ENCODE results near the gene APOBEC3F. TPM values are rescaled to one million over a fixed set of nuclear protein-coding genes. Genes with fewer than 3 reads are reported as not detected.

The APOBEC3F gene
- total and polyA plus RNA-seq, 2 experiments from 2014 or later = 6.2 to 10.1 TPM

DNA sequence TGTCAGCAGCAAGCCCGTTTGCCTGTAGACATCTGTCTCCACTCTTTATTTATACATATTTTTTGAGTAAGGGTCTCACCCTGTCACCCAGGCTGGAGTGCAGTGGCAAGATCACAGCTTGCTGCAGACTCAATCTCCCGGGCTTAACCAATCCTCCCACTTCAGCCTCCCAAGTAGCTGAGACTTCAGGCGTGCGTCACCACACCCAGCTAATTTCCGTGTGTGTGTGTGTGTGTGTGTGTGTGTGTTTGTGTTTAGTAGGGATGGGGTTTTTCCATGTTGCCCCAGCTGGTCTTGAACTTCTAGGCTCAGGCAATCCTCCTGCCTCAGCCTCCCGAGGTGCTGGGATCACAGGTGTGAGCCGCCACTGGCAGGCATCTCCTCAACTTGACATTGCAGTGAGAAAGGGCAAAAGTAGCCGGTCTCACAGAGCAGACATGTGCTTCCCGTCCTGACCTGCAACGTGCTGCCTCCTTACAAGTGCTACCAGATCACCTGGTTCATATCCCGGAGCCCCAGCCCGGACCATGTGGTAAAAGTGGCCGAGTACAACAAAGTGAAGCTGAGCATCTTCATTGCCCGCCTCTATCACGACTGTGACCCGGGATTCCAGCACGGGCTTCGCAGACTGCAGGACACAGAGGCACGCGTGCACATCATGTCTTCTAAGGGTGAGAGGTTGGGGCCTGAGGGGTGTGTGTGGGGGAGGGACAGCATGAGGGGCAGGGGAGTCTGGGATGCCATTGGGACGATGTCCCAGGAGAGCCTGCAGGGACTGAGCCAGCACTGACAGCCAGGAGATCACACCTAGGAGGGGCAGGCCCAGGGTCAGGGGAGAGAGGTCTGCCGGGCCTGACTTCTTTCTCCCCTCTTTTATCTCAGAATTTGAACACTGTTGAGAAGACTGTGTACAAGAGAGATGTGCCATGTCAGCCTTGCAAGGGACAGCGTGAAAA, 50.7 kb downstream of the APOBEC3F start:
- Histone ChIP-seq H3K79me2 (ENCODE audit: insufficient read depth) (no peaks in the 10 kb centered on the region), H3K4me3 (no peak overlapping the region), H3K4me2 (ENCODE audit: unreplicated experiment) (no peak overlapping the region), H3K9me2 (ENCODE audit: insufficient read depth) (no peaks in the 10 kb centered on the region), H3K9me3 (ENCODE audit: low read depth) (no peaks in the 10 kb centered on the region), H3K27me3 (replicated peaks; ENCODE audit: insufficient read depth) (peaks cover 8% of the 10 kb centered on the region), H4K20me1 (ENCODE audit: insufficient read depth) (no peaks in the 10 kb centered on the region), H3K27ac (no peak overlapping the region), H3K4me1 (ENCODE audit: insufficient read depth) (no peaks in the 10 kb centered on the region), H3K36me3 (ENCODE audit: low read depth) (no peaks in the 10 kb centered on the region), H3K9ac (no peak overlapping the region), H3F3A (ENCODE audit: insufficient read depth) (no peaks in the 10 kb centered on the region), H2AFZ (no peak overlapping the region)
- in situ Hi-C loops (cut with MboI) = no loop called here
- 63 to 66% methylated on average over 22 to 23 of the region's 23 CpGs for WGBS, 2 experiments (ENCODE audit: low coverage in 1 of 2, low lambda C conversion rate in 2 of 2, missing lambda C conversion rate in 2 of 2)
- TF ChIP-seq EZH2 (IDR thresholded peaks at IDR 0.05; ENCODE audit: insufficient read depth, poor library complexity, severe bottlenecking) (no peak), EZH2phosphoT487 (IDR thresholded peaks at IDR 0.05; ENCODE audit: insufficient read depth, low read depth) (no peak)
- DNase-seq = no peak

DNA sequence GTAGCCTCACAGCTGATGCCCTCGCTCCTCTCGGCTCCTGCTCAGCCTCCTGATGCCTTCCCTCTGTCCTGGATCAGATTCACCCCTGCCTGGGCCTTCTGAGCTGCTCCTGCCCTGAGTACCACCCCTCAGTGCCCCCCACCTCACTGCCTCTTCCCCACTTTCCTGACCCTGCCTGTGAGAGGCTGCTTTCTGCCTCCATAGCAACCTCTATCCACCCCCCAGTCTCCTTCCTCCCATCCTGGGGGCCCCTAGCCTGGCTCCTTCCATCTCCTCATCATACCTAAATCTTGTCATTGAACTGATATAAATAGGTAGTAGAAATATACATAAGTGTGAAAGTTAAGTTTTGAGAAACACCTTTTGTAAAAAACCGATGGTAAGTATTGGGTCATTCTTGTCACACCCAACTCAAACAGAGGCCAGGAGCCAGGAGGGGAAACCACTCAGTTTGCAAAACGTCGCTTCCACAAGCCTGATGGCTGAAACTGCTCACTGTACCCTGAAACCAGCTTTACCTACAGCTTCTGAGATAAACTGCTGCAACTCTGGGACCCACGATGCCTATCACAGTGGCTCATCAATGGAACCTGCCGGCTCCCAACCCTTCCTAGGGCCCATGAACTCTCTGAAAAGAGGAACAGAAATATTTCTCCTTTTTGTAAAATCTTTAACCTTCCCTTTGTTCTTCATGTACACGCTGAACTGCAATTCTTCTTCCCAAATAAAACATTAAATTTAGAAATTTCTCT, 51.6 kb downstream of the APOBEC3F start:
- in situ Hi-C loops (cut with MboI) = no loop called here
- H3K9me2 ChIP-seq (ENCODE audit: insufficient read depth) = no peaks in the 10 kb centered on the region
- 66 to 67% methylated on average over 8 of the region's 8 CpGs for WGBS, 2 experiments (ENCODE audit: low coverage in 1 of 2, low lambda C conversion rate in 2 of 2, missing lambda C conversion rate in 2 of 2)

DNA sequence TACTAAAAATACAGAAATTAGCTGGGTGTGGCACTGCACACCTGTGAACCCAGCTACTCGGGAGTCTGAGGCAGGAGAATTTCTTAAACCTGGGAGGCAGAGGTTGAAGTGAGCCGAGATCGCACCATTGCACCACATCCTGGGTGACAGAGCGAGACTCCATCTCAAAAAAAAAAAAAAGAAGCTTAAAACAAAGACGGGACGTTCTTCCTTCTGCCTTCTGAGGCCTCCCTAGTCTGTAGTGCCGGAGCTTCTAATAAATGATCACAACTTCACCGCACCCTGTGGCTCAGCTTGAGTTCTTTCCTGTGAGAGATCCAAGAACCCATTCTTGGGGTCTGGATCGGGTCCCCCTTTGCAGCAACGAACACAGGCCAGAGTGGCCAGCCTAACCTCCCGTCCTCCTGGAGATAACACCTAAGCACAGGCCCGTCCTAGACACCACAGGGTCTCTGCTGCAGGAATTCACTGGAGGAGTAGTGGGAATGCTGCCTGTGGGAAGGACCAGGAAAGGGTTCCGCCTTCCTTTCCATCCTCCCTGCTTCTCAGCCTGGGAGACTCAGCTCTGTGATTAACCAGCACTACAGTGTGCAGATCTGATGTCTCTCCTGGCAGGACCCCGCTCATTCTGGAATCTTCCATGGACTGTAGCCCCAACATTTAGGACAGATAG, 54.2 kb downstream of the APOBEC3F start:
- Histone ChIP-seq H3K9me2 (ENCODE audit: insufficient read depth) (no peaks in the 10 kb centered on the region), H3K79me2 (ENCODE audit: insufficient read depth) (no peaks in the 10 kb centered on the region), H3K27ac (no peak overlapping the region), H3K9ac (no peak overlapping the region), H3K4me3 (no peak overlapping the region), H3K4me1 (ENCODE audit: insufficient read depth) (no peaks in the 10 kb centered on the region), H3F3A (ENCODE audit: insufficient read depth) (no peaks in the 10 kb centered on the region), H3K36me3 (ENCODE audit: low read depth) (no peaks in the 10 kb centered on the region), H4K20me1 (ENCODE audit: insufficient read depth) (no peaks in the 10 kb centered on the region), H3K9me3 (ENCODE audit: low read depth) (no peaks in the 10 kb centered on the region), H3K27me3 (replicated peaks; ENCODE audit: insufficient read depth) (peaks cover 8% of the 10 kb centered on the region), H3K4me2 (ENCODE audit: unreplicated experiment) (no peak overlapping the region), H2AFZ (no peak overlapping the region)
- WGBS, 2 experiments (ENCODE audit: low coverage in 1 of 2, low lambda C conversion rate in 2 of 2, missing lambda C conversion rate in 2 of 2) = 77 to 80% methylated on average over 13 to 14 of the region's 14 CpGs
- no peak for TF ChIP-seq EZH2phosphoT487 (IDR thresholded peaks at IDR 0.05; ENCODE audit: insufficient read depth, low read depth)
- no peak for TF ChIP-seq EZH2 (IDR thresholded peaks at IDR 0.05; ENCODE audit: insufficient read depth, poor library complexity, severe bottlenecking)
- in situ Hi-C loops (cut with MboI) = no loop called here
- DNase-seq = no peak

More for the DNA sequence above, 51.6 kb downstream of the APOBEC3F start:
- Histone ChIP-seq H3K79me2 (ENCODE audit: insufficient read depth) (no peaks in the 10 kb centered on the region), H3K9ac (no peak overlapping the region), H3K4me3 (no peak overlapping the region), H3K27me3 (replicated peaks; ENCODE audit: insufficient read depth) (peaks cover 8% of the 10 kb centered on the region), H3K9me3 (ENCODE audit: low read depth) (no peaks in the 10 kb centered on the region), H3K27ac (no peak overlapping the region), H4K20me1 (ENCODE audit: insufficient read depth) (no peaks in the 10 kb centered on the region), H2AFZ (no peak overlapping the region), H3K4me1 (ENCODE audit: insufficient read depth) (no peaks in the 10 kb centered on the region), H3K4me2 (ENCODE audit: unreplicated experiment) (no peak overlapping the region), H3F3A (ENCODE audit: insufficient read depth) (no peaks in the 10 kb centered on the region), H3K36me3 (ENCODE audit: low read depth) (no peaks in the 10 kb centered on the region)
- TF ChIP-seq EZH2 (IDR thresholded peaks at IDR 0.05; ENCODE audit: insufficient read depth, poor library complexity, severe bottlenecking) (no peak), EZH2phosphoT487 (IDR thresholded peaks at IDR 0.05; ENCODE audit: insufficient read depth, low read depth) (no peak)
- DNase-seq = no peak

DNA sequence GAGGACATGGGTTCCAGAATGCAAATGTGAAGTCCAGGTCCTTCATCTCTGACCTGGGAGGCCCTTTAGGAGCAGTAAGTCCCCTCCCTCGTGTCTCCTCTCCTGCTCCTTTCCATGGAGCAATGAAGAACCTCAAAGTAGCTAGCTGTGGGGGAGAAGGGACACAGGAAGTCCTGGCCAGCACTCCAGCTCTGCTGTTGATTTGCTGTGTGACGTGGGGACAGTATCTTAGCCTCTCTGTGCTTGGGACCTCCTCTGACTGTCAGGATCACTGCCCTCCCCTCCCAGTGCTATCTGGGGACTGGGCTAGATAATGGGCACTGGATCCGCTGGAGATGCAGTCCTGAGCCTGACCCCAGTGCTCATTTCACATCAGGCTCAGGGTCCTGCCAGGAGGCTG, 55.3 kb downstream of the APOBEC3F start:
- peaks cover 8% of the 10 kb centered on the region for H3K27me3 ChIP-seq (replicated peaks; ENCODE audit: insufficient read depth)
- no peaks in the 10 kb centered on the region for H3K36me3 ChIP-seq (ENCODE audit: low read depth)
- H3K79me2 ChIP-seq (ENCODE audit: insufficient read depth) = no peaks in the 10 kb centered on the region
- in situ Hi-C loops (cut with MboI) = no loop called here
- no peak overlapping the region for H2AFZ ChIP-seq
- no peaks in the 10 kb centered on the region for H3K4me1 ChIP-seq (ENCODE audit: insufficient read depth)
- no peaks in the 10 kb centered on the region for H3K9me3 ChIP-seq (ENCODE audit: low read depth)
- no peak overlapping the region for H3K27ac ChIP-seq
- TF ChIP-seq EZH2phosphoT487 (IDR thresholded peaks at IDR 0.05; ENCODE audit: insufficient read depth, low read depth) (no peak), EZH2 (IDR thresholded peaks at IDR 0.05; ENCODE audit: insufficient read depth, poor library complexity, severe bottlenecking) (no peak)
- no peaks in the 10 kb centered on the region for H3F3A ChIP-seq (ENCODE audit: insufficient read depth)
- no peak overlapping the region for H3K9ac ChIP-seq
- H4K20me1 ChIP-seq (ENCODE audit: insufficient read depth) = no peaks in the 10 kb centered on the region
- WGBS, 2 experiments (ENCODE audit: low coverage in 1 of 2, low lambda C conversion rate in 2 of 2, missing lambda C conversion rate in 2 of 2) = 78 to 79% methylated on average over 3 of the region's 3 CpGs
- no peak overlapping the region for H3K4me3 ChIP-seq
- DNase-seq = no peak
- no peaks in the 10 kb centered on the region for H3K9me2 ChIP-seq (ENCODE audit: insufficient read depth)
- H3K4me2 ChIP-seq (ENCODE audit: unreplicated experiment) = no peak overlapping the region

All from GM23248 (cell line).